K562 (cell line): Measurements from ENCODE around the gene MLC1. TPM values are rescaled to one million over a fixed set of nuclear protein-coding genes. Genes with fewer than 3 reads are reported as not detected.

Source experiments
- CEBPB ChIP-seq: fragments of 450-650 bp; IDR thresholded peaks from 2 replicates; pipeline ENCODE4 v1.6.1; 2016; ENCODE audit warnings: missing genetic modification characterization, missing compliant biosample characterization
- ELF2 ChIP-seq: fragments of 250-450 bp; sonication (Bioruptor Pico); IDR thresholded peaks from 2 replicates; pipeline ENCODE4 v1.5.0; 2021; ENCODE audit warnings: mild to moderate bottlenecking
- FOS ChIP-seq: IDR thresholded peaks from 3 replicates; pipeline ENCODE4 v1.6.1; 2011; ENCODE audit not compliant: insufficient read length; ENCODE audit errors: extremely low read depth
- FOXA3 ChIP-seq, 2 experiments: fragments of 450-650 bp in 1 of 2; sonication (generic) in 1 of 2; formaldehyde crosslinking; IDR thresholded peaks in 1 of 2; conservative IDR thresholded peaks in 1 of 2; 2 replicates each; pipeline versions ENCODE4 v1.4.0 to v1.8.0; 2020 to 2022; ENCODE audit warnings: mild to moderate bottlenecking in 2 of 2, missing genetic modification reagents in 1 of 2
- GATA2 ChIP-seq: sonication (generic); formaldehyde crosslinking; IDR thresholded peaks from 2 replicates; pipeline ENCODE4 v1.4.0; 2020; ENCODE audit warnings: mild to moderate bottlenecking, missing genetic modification reagents
- polyA plus RNA-seq, 8 experiments: library from polyadenylated mRNA; depleted of rRNA in 4 of 8; stranded (reverse) in 5 of 8; unstranded in 3 of 8; fragments of >200 nt; fragmentation: Nextera tagmentation in 2 of 8; fragmentation: Illumina TruSeq in 1 of 8; extraction: Ambion mirVana in 2 of 8; extraction: Trizol in 1 of 8; gene quantifications; 2 replicates each; pipeline versions ENCODE4 v1.2.1 to v1.2.3, GENCODE V29; 2011 to 2014; ENCODE audit warnings: inconsistent platforms in 1 of 8, missing spikeins in 1 of 8
- total RNA-seq, 7 experiments: library from RNA; depleted of rRNA in 6 of 7; stranded (reverse); fragments of >200 nt in 6 of 7; fragmentation: Illumina TruSeq in 2 of 7; extraction: Trizol in 2 of 7; gene quantifications; 2 replicates each; pipeline versions ENCODE4 v1.2.1 to v1.2.3, GENCODE V29; 2011 to 2021; ENCODE audit warnings: low replicate concordance in 1 of 7
- TF ChIP-seq, protein P1 (sequence below): fragments of 450-650 bp; IDR thresholded peaks from 2 replicates; pipeline ENCODE4 v1.7.1; 2018; ENCODE audit warnings: mild to moderate bottlenecking, low read depth; ENCODE audit not compliant: partially characterized antibody

The MLC1 gene
- total and polyA plus RNA-seq, 9 of the 15 experiments (the other 6 are each of a cell fraction or from before 2014, with no cell fraction given): 0.06 to 0.98 (median 0.39) TPM

DNA sequence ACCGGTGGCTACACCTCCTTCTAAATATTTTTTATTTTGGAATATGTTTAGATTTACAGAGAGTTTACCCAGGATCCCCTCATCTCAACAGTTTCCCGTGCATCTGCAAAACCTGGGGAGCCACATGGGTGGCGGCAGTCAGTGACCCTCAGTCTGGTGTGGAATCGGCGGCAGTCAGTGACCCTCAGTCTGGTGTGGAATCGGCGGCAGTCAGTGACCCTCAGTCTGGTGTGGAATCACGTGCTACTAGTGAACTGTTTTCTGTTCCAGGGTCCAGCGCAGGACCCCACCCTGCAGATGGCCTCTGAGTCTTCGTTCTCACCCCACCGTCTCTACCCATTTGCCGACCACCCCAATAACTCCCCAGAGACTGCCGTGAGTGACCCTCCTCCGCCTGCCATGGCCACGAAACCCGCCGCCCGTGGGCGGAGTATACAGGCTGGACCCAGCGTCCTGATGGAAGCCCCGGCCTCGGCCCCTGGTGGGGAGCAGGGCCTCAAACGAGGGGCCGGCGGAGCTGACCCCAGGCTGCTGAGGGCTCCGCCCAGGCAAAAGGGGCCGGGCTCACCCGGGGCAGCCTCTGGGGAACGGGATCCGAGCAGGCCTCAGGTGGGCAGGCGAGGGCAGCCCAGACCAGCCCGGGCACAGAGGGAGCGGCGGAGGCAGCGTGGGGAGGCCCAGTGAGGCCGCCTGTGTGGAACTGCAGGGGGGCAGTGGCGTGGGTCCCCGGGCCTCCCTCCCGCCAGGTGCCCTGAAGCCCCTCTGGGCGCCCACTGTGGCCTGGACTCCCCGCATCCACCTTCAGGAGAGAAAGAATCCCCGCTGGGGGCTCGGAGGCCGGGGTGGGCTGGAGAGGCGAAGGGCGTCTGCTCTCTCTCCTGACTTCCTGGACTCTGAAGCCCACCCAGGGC lies 75.2 kb downstream of the MLC1 start (continued):
- TF ChIP-seq CEBPB: no peak
- no peak for TF ChIP-seq GATA2 (CRISPR knock-in tag)
- TF ChIP-seq, protein P1, sequence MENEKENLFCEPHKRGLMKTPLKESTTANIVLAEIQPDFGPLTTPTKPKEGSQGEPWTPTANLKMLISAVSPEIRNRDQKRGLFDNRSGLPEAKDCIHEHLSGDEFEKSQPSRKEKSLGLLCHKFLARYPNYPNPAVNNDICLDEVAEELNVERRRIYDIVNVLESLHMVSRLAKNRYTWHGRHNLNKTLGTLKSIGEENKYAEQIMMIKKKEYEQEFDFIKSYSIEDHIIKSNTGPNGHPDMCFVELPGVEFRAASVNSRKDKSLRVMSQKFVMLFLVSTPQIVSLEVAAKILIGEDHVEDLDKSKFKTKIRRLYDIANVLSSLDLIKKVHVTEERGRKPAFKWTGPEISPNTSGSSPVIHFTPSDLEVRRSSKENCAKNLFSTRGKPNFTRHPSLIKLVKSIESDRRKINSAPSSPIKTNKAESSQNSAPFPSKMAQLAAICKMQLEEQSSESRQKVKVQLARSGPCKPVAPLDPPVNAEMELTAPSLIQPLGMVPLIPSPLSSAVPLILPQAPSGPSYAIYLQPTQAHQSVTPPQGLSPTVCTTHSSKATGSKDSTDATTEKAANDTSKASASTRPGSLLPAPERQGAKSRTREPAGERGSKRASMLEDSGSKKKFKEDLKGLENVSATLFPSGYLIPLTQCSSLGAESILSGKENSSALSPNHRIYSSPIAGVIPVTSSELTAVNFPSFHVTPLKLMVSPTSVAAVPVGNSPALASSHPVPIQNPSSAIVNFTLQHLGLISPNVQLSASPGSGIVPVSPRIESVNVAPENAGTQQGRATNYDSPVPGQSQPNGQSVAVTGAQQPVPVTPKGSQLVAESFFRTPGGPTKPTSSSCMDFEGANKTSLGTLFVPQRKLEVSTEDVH: no peak
- TF ChIP-seq FOXA3 (CRISPR knock-in tag; conservative IDR thresholded peaks at IDR 0.05 in 1 of 2, IDR thresholded peaks at IDR 0.05 in 1 of 2): no peak
- TF ChIP-seq FOS: no peak
- TF ChIP-seq ELF2 (CRISPR knock-in tag): no peak
- TF ChIP-seq, all 486 proteins: peak for 0

Other genes with a start within 250 kb of the MLC1 start
Only the 7 nearest of the 16 such genes appear.
- gene PIM3, start 124.7 kb downstream of the MLC1 start, total RNA-seq (2014; rRNA removed): 37.0 and 41.1 TPM in 2 replicates
- gene PIM3, start 124.7 kb downstream of the MLC1 start, total RNA-seq (2014; rRNA removed; fragmentation: Illumina TruSeq; extraction: Trizol): 4.2 and 4.3 TPM in 2 replicates
- 11.9 and 13.8 TPM in 2 replicates for gene PIM3, start 124.7 kb downstream of the MLC1 start, total RNA-seq (2015; rRNA removed; fragmentation: Illumina TruSeq; extraction: Trizol)
- 40.5 and 41.3 TPM in 2 replicates for gene PIM3, start 124.7 kb downstream of the MLC1 start, total RNA-seq (2021)
- 5.3 and 8.0 TPM in 2 replicates for gene PIM3, start 124.7 kb downstream of the MLC1 start, polyA plus RNA-seq (2011; rRNA removed)
- 4.4 and 11.4 TPM in 2 replicates for gene PIM3, start 124.7 kb downstream of the MLC1 start, polyA plus RNA-seq (2014; fragmentation: Illumina TruSeq; extraction: Trizol)
- under 1 TPM; 0.24 to 0.57 TPM for gene PIM3, start 124.7 kb downstream of the MLC1 start, polyA plus RNA-seq (2014; fragmentation: Nextera tagmentation; extraction: Ambion mirVana)
- 34.1 and 35.4 TPM in 2 replicates for gene PIM3, start 124.7 kb downstream of the MLC1 start, polyA plus RNA-seq (2014; rRNA removed)
- gene IL17REL, start 72.7 kb downstream of the MLC1 start, total RNA-seq (2014; rRNA removed): 0.05 and 0.29 TPM in 2 replicates
- not detected in 2 replicates for gene IL17REL, start 72.7 kb downstream of the MLC1 start, total RNA-seq (2014; rRNA removed; fragmentation: Illumina TruSeq; extraction: Trizol)
- 0.11 and 0.15 TPM in 2 replicates for gene IL17REL, start 72.7 kb downstream of the MLC1 start, total RNA-seq (2015; rRNA removed; fragmentation: Illumina TruSeq; extraction: Trizol)
- 0.22 and 0.42 TPM in 2 replicates for gene IL17REL, start 72.7 kb downstream of the MLC1 start, total RNA-seq (2021)
- 0.05 and 0.06 TPM in 2 replicates for gene IL17REL, start 72.7 kb downstream of the MLC1 start, polyA plus RNA-seq (2011; rRNA removed)
- gene IL17REL, start 72.7 kb downstream of the MLC1 start, polyA plus RNA-seq (2014; fragmentation: Illumina TruSeq; extraction: Trizol): 0.08 TPM in 1 of 2 replicates, not detected in the other
- gene IL17REL, start 72.7 kb downstream of the MLC1 start, polyA plus RNA-seq (2014; fragmentation: Nextera tagmentation; extraction: Ambion mirVana): not detected
- 0.08 and 0.11 TPM in 2 replicates for gene IL17REL, start 72.7 kb downstream of the MLC1 start, polyA plus RNA-seq (2014; rRNA removed)
- not detected in 2 replicates for gene TTLL8, start 27.1 kb downstream of the MLC1 start, total RNA-seq (2014; rRNA removed)
- gene TTLL8, start 27.1 kb downstream of the MLC1 start, total RNA-seq (2014; rRNA removed; fragmentation: Illumina TruSeq; extraction: Trizol): not detected in 2 replicates
- gene TTLL8, start 27.1 kb downstream of the MLC1 start, total RNA-seq (2015; rRNA removed; fragmentation: Illumina TruSeq; extraction: Trizol): not detected in 2 replicates
- gene TTLL8, start 27.1 kb downstream of the MLC1 start, total RNA-seq (2021): not detected in 2 replicates
- not detected in 2 replicates for gene TTLL8, start 27.1 kb downstream of the MLC1 start, polyA plus RNA-seq (2011; rRNA removed)
- gene TTLL8, start 27.1 kb downstream of the MLC1 start, polyA plus RNA-seq (2014; fragmentation: Illumina TruSeq; extraction: Trizol): not detected in 2 replicates
- not detected for gene TTLL8, start 27.1 kb downstream of the MLC1 start, polyA plus RNA-seq (2014; fragmentation: Nextera tagmentation; extraction: Ambion mirVana)
- not detected in 2 replicates for gene TTLL8, start 27.1 kb downstream of the MLC1 start, polyA plus RNA-seq (2014; rRNA removed)
- 0.09 and 0.33 TPM in 2 replicates for gene MOV10L1, start 4.6 kb upstream of the MLC1 start, total RNA-seq (2014; rRNA removed)
- gene MOV10L1, start 4.6 kb upstream of the MLC1 start, total RNA-seq (2014; rRNA removed; fragmentation: Illumina TruSeq; extraction: Trizol): 0.10 and 0.22 TPM in 2 replicates
- 0.30 and 0.43 TPM in 2 replicates for gene MOV10L1, start 4.6 kb upstream of the MLC1 start, total RNA-seq (2015; rRNA removed; fragmentation: Illumina TruSeq; extraction: Trizol)
- 0.33 and 0.34 TPM in 2 replicates for gene MOV10L1, start 4.6 kb upstream of the MLC1 start, total RNA-seq (2021)
- gene MOV10L1, start 4.6 kb upstream of the MLC1 start, polyA plus RNA-seq (2011; rRNA removed): 0.40 and 0.43 TPM in 2 replicates
- 0.15 and 0.24 TPM in 2 replicates for gene MOV10L1, start 4.6 kb upstream of the MLC1 start, polyA plus RNA-seq (2014; fragmentation: Illumina TruSeq; extraction: Trizol)
- under 1 TPM; 0.06 to 0.10 TPM for gene MOV10L1, start 4.6 kb upstream of the MLC1 start, polyA plus RNA-seq (2014; fragmentation: Nextera tagmentation; extraction: Ambion mirVana)
- 0.15 and 0.85 TPM in 2 replicates for gene MOV10L1, start 4.6 kb upstream of the MLC1 start, polyA plus RNA-seq (2014; rRNA removed)
- 0.61 and 1.0 TPM in 2 replicates for gene PANX2, start 85.3 kb upstream of the MLC1 start, total RNA-seq (2014; rRNA removed)
- 0.06 and 0.07 TPM in 2 replicates for gene PANX2, start 85.3 kb upstream of the MLC1 start, total RNA-seq (2014; rRNA removed; fragmentation: Illumina TruSeq; extraction: Trizol)
- gene PANX2, start 85.3 kb upstream of the MLC1 start, total RNA-seq (2015; rRNA removed; fragmentation: Illumina TruSeq; extraction: Trizol): 0.15 and 0.29 TPM in 2 replicates
- gene PANX2, start 85.3 kb upstream of the MLC1 start, total RNA-seq (2021): 3.0 and 3.9 TPM in 2 replicates
- gene PANX2, start 85.3 kb upstream of the MLC1 start, polyA plus RNA-seq (2011; rRNA removed): 1.1 and 1.7 TPM in 2 replicates
- 0.22 and 0.72 TPM in 2 replicates for gene PANX2, start 85.3 kb upstream of the MLC1 start, polyA plus RNA-seq (2014; fragmentation: Illumina TruSeq; extraction: Trizol)
- under 1 TPM in 1 of 2 experiments, not detected in 1; 0.01 TPM for gene PANX2, start 85.3 kb upstream of the MLC1 start, polyA plus RNA-seq (2014; fragmentation: Nextera tagmentation; extraction: Ambion mirVana)
- 1.7 and 1.9 TPM in 2 replicates for gene PANX2, start 85.3 kb upstream of the MLC1 start, polyA plus RNA-seq (2014; rRNA removed)
- 41.2 and 49.8 TPM in 2 replicates for gene TRABD, start 100.5 kb upstream of the MLC1 start, total RNA-seq (2014; rRNA removed)
- gene TRABD, start 100.5 kb upstream of the MLC1 start, total RNA-seq (2014; rRNA removed; fragmentation: Illumina TruSeq; extraction: Trizol): 1.4 and 2.8 TPM in 2 replicates
- gene TRABD, start 100.5 kb upstream of the MLC1 start, total RNA-seq (2015; rRNA removed; fragmentation: Illumina TruSeq; extraction: Trizol): 14.0 and 14.7 TPM in 2 replicates
- gene TRABD, start 100.5 kb upstream of the MLC1 start, total RNA-seq (2021): 55.3 and 59.3 TPM in 2 replicates
- 24.3 and 35.9 TPM in 2 replicates for gene TRABD, start 100.5 kb upstream of the MLC1 start, polyA plus RNA-seq (2011; rRNA removed)
- gene TRABD, start 100.5 kb upstream of the MLC1 start, polyA plus RNA-seq (2014; fragmentation: Illumina TruSeq; extraction: Trizol): 7.7 and 20.3 TPM in 2 replicates
- under 1 TPM; 0.08 to 0.59 TPM for gene TRABD, start 100.5 kb upstream of the MLC1 start, polyA plus RNA-seq (2014; fragmentation: Nextera tagmentation; extraction: Ambion mirVana)
- gene TRABD, start 100.5 kb upstream of the MLC1 start, polyA plus RNA-seq (2014; rRNA removed): 62.0 and 62.9 TPM in 2 replicates
- 23.5 and 30.4 TPM in 2 replicates for gene SELENOO, start 115.6 kb upstream of the MLC1 start, total RNA-seq (2014; rRNA removed)
- gene SELENOO, start 115.6 kb upstream of the MLC1 start, total RNA-seq (2014; rRNA removed; fragmentation: Illumina TruSeq; extraction: Trizol): 0.93 and 1.8 TPM in 2 replicates
- gene SELENOO, start 115.6 kb upstream of the MLC1 start, total RNA-seq (2015; rRNA removed; fragmentation: Illumina TruSeq; extraction: Trizol): 8.3 and 9.2 TPM in 2 replicates
- gene SELENOO, start 115.6 kb upstream of the MLC1 start, total RNA-seq (2021): 22.6 and 24.4 TPM in 2 replicates
- 9.7 and 14.9 TPM in 2 replicates for gene SELENOO, start 115.6 kb upstream of the MLC1 start, polyA plus RNA-seq (2011; rRNA removed)
- gene SELENOO, start 115.6 kb upstream of the MLC1 start, polyA plus RNA-seq (2014; fragmentation: Illumina TruSeq; extraction: Trizol): 2.2 and 11.6 TPM in 2 replicates
- gene SELENOO, start 115.6 kb upstream of the MLC1 start, polyA plus RNA-seq (2014; fragmentation: Nextera tagmentation; extraction: Ambion mirVana): under 1 TPM; 0.37 to 0.84 TPM
- 24.3 and 24.9 TPM in 2 replicates for gene SELENOO, start 115.6 kb upstream of the MLC1 start, polyA plus RNA-seq (2014; rRNA removed)